ENCODE data around the gene HOXD10.

HOXD10 gene

DNA sequence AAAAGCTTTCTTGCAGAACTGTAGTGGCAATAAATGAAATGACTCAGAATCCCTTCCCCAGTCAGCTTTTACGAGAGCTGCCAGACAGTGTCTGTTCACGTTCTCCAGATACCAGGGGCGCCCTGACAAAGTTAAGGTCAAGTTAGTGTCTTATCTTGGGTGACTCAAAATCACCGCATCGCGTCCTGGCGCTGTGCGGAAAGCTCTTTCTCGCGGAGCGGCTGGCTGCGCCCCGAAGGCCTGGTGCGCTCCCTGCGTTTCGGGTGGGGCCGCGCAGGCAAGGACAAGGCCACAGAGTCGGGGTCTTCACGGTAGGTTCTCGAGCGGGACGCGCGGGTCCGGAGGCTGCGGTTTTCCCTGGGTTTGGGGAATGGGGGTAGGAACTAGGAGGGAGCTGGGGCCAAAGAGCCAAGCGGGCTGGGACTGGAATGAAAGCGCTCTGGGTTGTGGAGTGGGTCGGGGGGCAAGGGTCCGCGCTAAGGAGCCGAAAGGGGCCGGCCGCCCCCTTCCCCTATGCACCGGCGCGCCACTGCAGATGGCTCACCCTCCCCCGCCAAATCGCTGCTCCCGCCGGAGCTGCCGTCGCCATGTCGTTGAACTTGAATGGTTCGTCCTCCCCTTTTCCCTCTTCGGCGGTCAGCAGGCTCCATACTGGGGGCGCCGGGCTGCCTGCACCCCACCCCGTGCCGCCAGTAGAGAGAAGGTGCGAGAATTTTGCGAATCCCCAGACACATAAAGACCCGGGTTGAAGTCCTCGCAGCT is 12.1 kb upstream of the HOXD10 start:
- Mint-ChIP-seq H3K36me3 (peaks cover 4% of the 10 kb centered on the region), H3K9me3 (peaks cover 5% of the 10 kb centered on the region), H3K4me1 (peaks cover 8% of the 10 kb centered on the region), H3K4me3 (no peak overlapping the region), H3K27ac (no peak overlapping the region), H3K27me3 (peaks cover 26% of the 10 kb centered on the region)
- DNase-seq (ENCODE audit: low spot score in 2 of 2) (no peak), ATAC-seq (ENCODE audit: low read depth) (no peak)

DNA sequence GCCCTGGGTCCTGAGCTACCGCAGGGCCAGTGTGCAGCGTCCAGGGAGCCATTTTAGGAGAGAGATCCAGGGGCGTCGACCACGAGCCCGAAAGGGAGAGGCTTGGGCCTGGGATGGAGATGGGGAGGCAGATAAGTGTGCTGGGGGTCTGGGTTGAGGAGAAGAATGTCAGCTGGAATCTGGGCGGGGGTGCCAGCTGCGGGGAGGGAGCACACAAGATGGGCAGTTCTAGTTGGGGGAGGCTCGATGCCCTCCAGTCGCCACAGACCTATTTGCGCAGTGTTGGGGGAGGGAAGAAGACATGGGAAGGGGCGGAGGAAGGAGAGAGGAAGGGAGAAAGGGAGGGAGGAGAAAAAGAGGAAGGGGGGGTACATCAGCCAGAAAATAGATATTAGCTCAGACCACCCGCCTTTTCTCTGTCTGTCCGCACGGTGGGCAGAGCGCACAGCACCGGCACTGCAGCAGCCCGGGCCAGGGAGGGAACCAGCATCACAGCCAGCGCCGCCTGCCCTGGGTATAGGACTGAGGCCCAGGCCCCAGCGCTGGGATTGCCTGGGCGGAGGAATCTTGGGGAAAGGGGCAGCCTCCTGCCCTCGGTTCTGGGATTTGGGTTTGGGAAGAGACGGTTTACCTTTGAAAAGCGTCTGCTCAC is 11.4 kb upstream of the HOXD10 start:
- Mint-ChIP-seq H3K4me1 (peaks cover 8% of the 10 kb centered on the region), H3K27ac (no peak overlapping the region), H3K27me3 (peaks cover 29% of the 10 kb centered on the region), H3K36me3 (peaks cover 4% of the 10 kb centered on the region), H3K4me3 (no peak overlapping the region), H3K9me3 (peaks cover 5% of the 10 kb centered on the region)
- ATAC-seq (ENCODE audit: low read depth) (no peak), DNase-seq (ENCODE audit: low spot score in 2 of 2) (no peak)

DNA sequence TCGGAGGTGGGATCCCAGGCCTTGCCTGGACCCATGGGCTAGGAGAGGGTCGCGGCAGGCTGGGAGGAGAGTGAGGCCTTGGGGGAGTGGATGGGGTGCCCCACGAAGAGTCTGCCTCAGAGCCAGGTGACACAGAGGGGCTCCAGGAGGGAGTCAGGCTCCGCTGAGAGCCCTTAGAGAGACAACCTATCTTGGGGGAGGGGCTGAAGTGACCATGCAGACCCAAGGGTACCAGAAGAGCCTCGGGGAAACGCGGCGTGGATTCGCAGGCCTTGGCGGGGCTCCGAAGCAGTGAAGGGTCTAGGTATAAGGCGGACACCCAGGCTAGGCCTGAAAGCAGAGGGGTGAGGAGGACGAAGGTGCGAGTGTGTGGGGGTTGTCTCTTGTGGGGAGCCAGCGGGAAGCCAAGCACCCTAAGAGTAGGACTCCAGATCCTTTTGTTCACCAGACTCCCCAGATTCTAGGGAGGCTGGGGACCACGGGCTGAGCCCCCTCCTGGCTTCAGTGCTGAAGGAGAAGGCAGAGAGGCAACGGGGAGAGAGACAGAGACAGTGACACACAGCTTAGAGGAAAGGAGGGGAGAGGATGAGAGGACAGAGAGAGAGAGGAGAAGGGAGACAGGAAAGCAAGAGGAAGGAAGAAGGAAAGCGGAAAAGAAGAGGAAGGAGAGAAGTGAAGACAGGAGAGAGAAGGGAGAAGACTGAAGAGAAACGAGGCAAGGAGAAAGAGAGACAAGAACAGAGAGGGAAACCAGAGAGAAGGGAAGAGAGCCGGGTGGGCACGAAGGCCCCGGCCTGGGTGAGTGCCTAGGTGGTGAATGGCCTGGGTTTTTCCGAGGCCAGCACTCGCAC is 10.6 kb upstream of the HOXD10 start:
- ATAC-seq (ENCODE audit: low read depth) (no peak), DNase-seq (ENCODE audit: low spot score in 2 of 2) (no peak)
- peak overlapping the region; percentile 14 for H3K4me3 Mint-ChIP-seq
- peaks cover 29% of the 10 kb centered on the region for H3K27me3 Mint-ChIP-seq
- H3K4me1 Mint-ChIP-seq, result peaks cover 8% of the 10 kb centered on the region
- H3K9me3 Mint-ChIP-seq, result peaks cover 5% of the 10 kb centered on the region
- H3K36me3 Mint-ChIP-seq, result peaks cover 4% of the 10 kb centered on the region
- no peak overlapping the region for H3K27ac Mint-ChIP-seq

DNA sequence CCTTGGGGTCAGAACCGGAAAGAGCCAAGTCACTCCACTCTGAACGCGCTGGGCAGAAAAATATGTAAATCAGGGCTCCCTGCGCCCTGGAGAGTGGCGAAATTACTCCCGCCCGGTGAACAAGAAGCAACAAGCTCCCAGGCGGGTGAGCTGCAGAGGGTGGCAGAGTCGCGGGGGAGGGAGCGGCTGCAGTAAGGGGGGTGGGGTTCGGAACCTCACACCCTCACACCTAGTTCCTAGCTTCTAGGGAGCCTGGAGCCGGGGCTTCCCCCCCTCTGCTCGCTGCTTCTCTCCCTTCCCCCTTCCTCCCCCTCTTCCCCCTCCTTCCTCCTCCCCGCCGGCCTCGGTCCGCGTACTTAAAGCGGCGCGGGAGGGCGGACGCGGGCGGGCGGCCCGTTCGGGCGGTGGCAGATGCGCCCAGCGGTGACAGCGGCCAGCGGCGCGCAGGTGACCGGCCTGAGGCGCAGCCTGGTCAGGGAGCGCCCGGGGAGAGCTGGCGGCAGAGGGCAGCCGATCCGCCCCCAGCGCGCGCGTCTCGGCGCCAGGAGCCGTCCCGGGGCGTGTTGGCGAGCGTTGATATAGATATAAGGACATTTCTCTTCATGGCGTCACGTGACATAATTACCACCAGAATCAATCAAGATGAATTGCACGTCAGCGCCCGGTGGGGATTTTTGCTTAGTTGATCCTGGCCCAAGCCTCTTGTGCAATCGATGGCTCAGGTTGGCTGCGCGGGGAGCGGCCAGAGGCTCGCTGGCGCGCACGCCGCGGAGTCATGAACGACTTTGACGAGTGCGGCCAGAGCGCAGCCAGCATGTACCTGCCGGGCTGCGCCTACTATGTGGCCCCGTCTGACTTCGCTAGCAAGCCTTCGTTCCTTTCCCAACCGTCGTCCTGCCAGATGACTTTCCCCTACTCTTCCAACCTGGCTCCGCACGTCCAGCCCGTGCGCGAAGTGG is 9.7 kb upstream of the HOXD10 start, which contains the start of gene HOXD11:
Gene HOXD11, plus strand, starts transcription at position 700 of the 959 bp plus-strand sequence. Its CDS starts 76 bp downstream, at position 776.
- no peak within 1 kb of the TSS for H3K27ac Mint-ChIP-seq
- peaks cover 5% of the 10 kb centered on the region for H3K9me3 Mint-ChIP-seq
- peaks cover 11% of the 10 kb centered on the region for H3K4me1 Mint-ChIP-seq
- ATAC-seq (ENCODE audit: low read depth) (no peak), DNase-seq (ENCODE audit: low spot score in 2 of 2) (no peak)
- peak within 1 kb of the TSS; percentile 14 for H3K4me3 Mint-ChIP-seq
- H3K27me3 Mint-ChIP-seq, result peaks cover 28% of the 10 kb centered on the region
- H3K36me3 Mint-ChIP-seq, result peaks cover 4% of the 10 kb centered on the region

DNA sequence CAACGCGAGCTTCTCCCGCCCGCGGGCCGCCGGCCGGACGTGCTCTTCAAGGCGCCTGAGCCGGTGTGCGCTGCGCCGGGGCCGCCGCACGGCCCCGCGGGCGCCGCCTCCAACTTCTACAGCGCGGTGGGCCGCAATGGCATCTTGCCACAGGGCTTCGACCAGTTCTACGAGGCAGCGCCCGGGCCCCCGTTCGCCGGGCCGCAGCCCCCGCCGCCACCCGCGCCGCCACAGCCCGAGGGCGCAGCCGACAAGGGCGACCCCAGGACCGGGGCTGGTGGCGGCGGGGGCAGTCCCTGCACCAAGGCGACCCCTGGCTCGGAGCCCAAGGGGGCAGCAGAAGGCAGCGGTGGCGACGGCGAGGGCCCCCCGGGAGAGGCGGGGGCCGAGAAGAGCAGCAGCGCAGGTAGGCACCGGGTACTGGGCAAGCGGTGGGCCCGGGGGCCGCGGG is 8.8 kb upstream of the HOXD10 start:
- Mint-ChIP-seq H3K4me3 (no peak overlapping the region), H3K27me3 (peaks cover 27% of the 10 kb centered on the region), H3K36me3 (peaks cover 4% of the 10 kb centered on the region), H3K9me3 (peaks cover 5% of the 10 kb centered on the region), H3K27ac (no peak overlapping the region), H3K4me1 (peaks cover 11% of the 10 kb centered on the region)
- DNase-seq (ENCODE audit: low spot score in 2 of 2), result no peak
- ATAC-seq (ENCODE audit: low read depth), result no peak

DNA sequence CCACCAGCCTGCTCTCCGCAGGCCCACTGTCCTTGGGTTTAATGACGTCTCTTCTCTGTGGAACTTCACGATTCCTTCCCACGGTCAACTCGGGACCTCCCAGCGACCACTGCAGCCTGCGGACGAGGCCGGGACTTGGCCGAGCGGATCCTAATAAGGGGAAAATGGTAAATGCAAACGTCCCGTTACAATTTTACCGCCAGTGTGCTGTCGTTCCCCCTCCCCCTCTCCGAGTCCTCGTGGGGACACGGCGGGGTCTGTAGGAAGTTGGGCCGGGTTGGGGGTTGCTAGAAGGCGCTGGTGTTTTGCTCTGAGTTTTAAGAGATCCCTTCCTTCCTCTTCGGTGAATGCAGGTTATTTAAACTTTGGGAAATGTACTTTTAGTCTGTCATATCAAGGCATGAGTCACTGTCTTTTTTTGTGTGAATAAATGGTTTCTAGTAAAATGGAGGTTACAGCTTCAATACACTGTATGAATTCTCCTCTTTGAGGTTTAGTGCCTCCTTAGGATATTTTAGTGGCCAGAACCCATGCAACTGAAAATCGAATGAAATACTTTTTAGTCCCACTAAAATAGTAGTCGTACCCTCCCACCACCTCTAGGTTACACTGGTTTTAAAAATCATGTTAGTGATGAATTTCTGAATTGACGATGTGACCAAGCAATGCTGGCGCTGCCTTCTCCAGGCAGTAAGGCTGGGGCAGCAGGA is 7.2 kb upstream of the HOXD10 start:
- peak overlapping the region; percentile 65 for H3K27ac Mint-ChIP-seq
- H3K4me1 Mint-ChIP-seq, result peaks cover 11% of the 10 kb centered on the region
- peaks cover 5% of the 10 kb centered on the region for H3K9me3 Mint-ChIP-seq
- no peak overlapping the region for H3K4me3 Mint-ChIP-seq
- no peak for ATAC-seq (ENCODE audit: low read depth)
- H3K36me3 Mint-ChIP-seq, result peaks cover 4% of the 10 kb centered on the region
- DNase-seq (ENCODE audit: low spot score in 2 of 2), result no peak
- peaks cover 27% of the 10 kb centered on the region for H3K27me3 Mint-ChIP-seq

DNA sequence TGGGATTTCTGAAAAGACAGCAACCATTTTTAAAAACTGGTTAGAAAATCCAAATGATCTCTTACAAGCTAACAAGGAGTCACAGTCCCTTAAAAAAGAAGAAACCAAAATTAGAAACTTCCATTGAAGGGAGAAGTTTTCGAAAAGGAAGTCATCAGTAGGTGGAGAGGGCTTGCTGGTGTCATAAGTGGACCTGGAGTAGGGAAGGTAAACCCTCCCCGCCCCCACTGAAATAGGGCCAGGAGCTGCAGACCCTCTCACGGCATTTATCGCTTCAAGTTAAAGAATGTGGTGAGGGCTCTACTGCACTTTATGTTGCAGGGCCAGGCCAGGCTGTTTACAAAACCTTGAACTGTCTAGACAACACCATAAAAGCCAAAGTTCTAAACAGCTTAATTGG is 6.6 kb upstream of the HOXD10 start:
- peaks cover 4% of the 10 kb centered on the region for H3K36me3 Mint-ChIP-seq

DNA sequence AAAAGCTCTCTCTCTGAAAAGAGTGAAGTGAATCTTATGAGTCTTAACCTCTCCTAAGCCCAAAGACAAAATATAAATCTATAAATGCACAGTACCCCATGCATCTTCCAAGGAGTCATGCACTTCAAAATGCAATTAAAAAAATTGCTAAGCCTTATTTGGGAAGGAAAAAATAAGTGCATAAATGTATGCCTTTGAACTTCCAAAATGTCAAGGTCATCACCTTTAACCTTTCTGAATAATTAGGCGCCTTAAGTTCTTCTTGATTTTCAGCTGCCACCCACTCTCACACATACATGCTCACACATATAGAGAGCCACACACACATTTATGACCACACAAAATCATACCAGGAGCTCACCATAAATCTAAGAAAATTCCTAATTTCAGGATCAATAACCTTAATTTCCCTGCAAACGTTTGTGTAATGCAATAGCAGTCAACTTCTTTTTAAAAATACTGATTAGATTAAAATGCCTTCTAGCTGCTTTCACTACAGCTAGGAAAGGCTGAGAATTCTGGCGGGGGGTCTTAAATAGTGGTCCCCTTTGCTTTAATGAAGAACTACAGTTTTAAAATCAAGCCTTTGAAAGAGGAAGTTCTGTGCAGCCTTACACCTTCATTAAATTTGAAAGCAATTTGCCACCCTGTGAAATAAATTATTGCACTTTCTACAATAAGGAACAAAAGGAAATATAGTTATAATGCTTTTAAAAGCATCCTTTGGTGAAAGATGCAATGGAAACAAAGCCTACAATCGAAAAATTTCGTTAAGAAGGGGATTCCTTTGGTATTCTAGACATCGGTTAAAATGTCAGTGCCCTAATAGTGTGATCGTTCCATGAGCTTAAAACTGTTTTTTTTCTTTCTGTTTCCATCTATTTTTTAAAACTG is 5.9 kb upstream of the HOXD10 start:
- no peak for ATAC-seq (ENCODE audit: low read depth)
- no peak overlapping the region for H3K27ac Mint-ChIP-seq
- no peak overlapping the region for H3K4me3 Mint-ChIP-seq
- peaks cover 6% of the 10 kb centered on the region for H3K4me1 Mint-ChIP-seq
- H3K36me3 Mint-ChIP-seq, result peaks cover 4% of the 10 kb centered on the region
- no peak for DNase-seq (ENCODE audit: low spot score in 2 of 2)
- peaks cover 19% of the 10 kb centered on the region for H3K27me3 Mint-ChIP-seq
- H3K9me3 Mint-ChIP-seq, result peaks cover 5% of the 10 kb centered on the region

More for the DNA sequence above, 6.6 kb upstream of the HOXD10 start:
- H3K4me3 Mint-ChIP-seq, result no peak overlapping the region
- H3K27me3 Mint-ChIP-seq, result peaks cover 25% of the 10 kb centered on the region
- H3K4me1 Mint-ChIP-seq, result peaks cover 10% of the 10 kb centered on the region
- H3K27ac Mint-ChIP-seq, result no peak overlapping the region
- DNase-seq (ENCODE audit: low spot score in 2 of 2) (no peak), ATAC-seq (ENCODE audit: low read depth) (no peak)
- H3K9me3 Mint-ChIP-seq, result peaks cover 5% of the 10 kb centered on the region

DNA sequence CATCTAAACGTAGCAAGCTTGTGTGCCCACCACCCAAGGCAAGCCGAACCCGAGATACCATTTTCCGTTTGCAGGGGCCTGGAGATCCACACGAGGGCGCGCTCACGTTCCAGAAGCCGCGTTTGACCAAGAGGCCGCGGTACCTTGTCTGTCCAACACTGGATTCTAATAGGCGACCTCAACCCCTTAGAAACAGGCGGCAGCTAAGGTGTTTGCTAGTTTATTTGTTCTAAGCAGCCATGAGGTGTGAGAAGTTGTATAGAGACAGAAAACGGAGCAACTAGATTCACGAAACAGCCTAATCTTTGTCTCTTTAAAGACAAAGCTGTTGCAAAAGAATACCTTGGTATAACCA is 5.3 kb upstream of the HOXD10 start:
- DNase-seq (ENCODE audit: low spot score in 2 of 2) (no peak), ATAC-seq (ENCODE audit: low read depth) (no peak)
- no peak overlapping the region for H3K4me3 Mint-ChIP-seq
- peaks cover 17% of the 10 kb centered on the region for H3K27me3 Mint-ChIP-seq
- H3K36me3 Mint-ChIP-seq, result peaks cover 1% of the 10 kb centered on the region
- H3K4me1 Mint-ChIP-seq, result peaks cover 3% of the 10 kb centered on the region
- H3K9me3 Mint-ChIP-seq, result peaks cover 2% of the 10 kb centered on the region
- no peak overlapping the region for H3K27ac Mint-ChIP-seq

DNA sequence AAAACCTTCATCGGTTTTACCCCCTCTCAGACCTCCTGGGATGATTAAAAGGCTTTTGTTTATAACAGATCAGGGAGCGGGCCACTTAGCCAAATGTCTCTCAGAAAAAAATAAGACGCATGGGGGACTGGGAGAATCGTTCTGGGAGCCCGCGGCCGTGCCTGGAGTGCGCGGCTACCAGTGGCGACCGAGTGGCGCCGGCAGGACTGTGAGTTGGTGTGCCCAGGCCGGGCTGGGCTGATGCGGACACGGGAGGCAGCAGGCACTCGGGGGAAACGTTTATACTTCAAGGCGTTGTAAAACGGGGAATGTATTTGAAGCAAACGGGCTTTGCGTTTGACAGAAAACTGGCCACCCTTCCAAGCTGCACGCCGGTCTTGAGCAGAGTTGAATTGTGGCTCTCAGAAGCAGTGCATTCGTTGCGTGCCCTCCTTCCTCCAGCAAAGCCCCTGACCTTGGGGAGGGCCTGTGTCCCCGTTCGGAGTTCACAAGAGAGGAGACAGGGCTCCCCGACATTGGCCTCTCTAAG is 4.7 kb upstream of the HOXD10 start:
- Mint-ChIP-seq H3K4me1 (peaks cover 2% of the 10 kb centered on the region), H3K27me3 (peaks cover 21% of the 10 kb centered on the region), H3K9me3 (peaks cover 1% of the 10 kb centered on the region), H3K36me3 (no peaks in the 10 kb centered on the region), H3K27ac (no peak overlapping the region), H3K4me3 (no peak overlapping the region)
- DNase-seq (ENCODE audit: low spot score in 2 of 2) (no peak), ATAC-seq (ENCODE audit: low read depth) (no peak)

DNA sequence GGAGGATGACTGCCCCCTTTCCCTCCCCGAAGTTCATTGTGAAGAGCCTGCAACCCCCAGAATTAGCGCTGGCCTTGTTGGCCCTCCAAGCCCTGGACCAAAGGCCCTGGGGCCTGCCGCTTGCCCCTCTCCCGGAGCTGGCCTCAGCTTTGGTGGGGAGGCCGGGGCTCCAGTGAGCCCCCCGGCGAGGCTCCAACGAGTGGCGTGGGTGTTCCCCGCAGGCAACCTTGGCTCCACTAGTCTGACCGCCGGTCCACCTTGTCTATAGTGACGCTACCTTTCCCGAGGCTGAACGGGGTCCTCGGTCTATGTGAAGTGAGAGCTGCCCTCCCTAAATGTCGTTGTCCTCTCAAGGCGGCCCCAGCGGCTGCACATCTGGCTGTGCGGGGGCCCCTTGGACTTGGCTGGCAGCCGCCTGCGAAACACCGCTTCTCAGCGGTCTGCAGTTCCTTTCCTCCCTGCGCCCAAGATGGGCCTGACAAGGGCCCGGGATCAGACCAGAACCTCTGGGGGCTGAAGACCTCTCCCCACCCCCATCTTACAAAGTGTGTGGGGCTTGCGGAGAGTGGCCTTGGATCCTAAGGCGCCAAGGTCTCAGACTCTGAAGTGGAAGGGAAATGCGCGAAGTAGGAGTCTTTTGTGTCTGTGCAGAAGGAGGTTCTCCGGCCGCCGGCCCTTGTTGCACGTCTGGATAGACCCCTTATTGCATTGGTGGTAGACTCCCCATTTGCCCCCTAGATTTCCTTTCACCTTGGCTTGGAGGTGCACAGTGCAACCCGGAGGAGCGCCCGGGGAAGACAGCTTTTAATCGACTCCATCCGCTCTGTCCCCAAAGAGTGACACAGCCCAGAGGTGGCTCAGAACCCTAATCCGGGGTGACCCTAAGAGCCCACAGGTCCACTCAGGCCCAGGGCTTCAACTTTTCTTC is 3.9 kb upstream of the HOXD10 start:
- DNase-seq (ENCODE audit: low spot score in 2 of 2) (no peak), ATAC-seq (ENCODE audit: low read depth) (no peak)
- peaks cover 24% of the 10 kb centered on the region for H3K27me3 Mint-ChIP-seq
- peaks cover 1% of the 10 kb centered on the region for H3K9me3 Mint-ChIP-seq
- H3K36me3 Mint-ChIP-seq, result no peaks in the 10 kb centered on the region
- no peak overlapping the region for H3K4me3 Mint-ChIP-seq
- no peak overlapping the region for H3K27ac Mint-ChIP-seq
- H3K4me1 Mint-ChIP-seq, result peaks cover 2% of the 10 kb centered on the region

Data from memory B cell (primary cell).